CD4-positive, alpha-beta T cell treated with Interleukin-15 for 1 hour (primary cell): ENCODE data around the gene NCF2.

Experiments
- DNase-seq: peaks from one replicate; pipeline ENCODE4 v3.0.0-alpha.2; 2020

The NCF2 gene

GRCh38 chr1:183582021-183582713 is 8.1 kb downstream of the NCF2 start:
- no peak for DNase-seq

DNA sequence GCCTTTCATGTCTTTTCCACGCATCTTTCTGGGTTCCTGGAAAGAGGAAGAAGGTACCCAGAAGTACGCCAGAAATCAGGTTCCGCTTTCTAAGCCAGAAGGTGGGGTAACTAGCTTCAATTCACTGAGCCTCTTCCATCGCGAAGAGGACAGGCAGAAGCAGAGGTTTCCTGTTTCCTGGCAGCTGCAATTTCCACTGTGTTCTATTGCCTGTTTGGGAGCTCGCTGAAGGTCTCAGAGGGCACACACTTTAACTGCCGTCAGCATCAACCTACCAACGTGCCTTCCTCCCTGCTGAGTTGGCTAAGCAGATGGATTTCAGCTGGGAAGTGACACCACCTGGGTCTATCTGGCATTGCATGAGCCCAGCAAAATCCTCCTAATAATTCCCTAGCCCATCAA is 10.0 kb downstream of the NCF2 start:
- DNase-seq, result peak; percentile 60

DNA sequence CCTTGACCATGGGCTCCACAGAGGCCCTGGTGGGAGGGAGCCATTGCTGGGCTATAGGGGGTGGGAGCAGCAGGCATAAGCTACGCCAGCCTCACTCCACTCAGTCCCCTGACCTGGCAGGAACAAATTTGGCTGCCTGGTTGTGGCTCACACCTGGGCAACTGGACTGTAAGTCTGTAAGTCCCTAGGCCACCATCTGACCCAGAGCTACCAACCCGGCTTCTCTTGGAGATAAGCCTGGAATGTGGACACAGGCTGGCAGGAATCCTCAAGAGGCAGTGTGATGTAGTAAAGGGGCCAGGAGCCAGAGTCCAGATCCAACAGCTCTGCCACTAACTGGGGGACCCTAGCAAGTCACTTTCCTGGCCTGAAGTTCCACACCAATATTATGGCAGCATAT is 11.4 kb downstream of the NCF2 start:
- no peak for DNase-seq

DNA sequence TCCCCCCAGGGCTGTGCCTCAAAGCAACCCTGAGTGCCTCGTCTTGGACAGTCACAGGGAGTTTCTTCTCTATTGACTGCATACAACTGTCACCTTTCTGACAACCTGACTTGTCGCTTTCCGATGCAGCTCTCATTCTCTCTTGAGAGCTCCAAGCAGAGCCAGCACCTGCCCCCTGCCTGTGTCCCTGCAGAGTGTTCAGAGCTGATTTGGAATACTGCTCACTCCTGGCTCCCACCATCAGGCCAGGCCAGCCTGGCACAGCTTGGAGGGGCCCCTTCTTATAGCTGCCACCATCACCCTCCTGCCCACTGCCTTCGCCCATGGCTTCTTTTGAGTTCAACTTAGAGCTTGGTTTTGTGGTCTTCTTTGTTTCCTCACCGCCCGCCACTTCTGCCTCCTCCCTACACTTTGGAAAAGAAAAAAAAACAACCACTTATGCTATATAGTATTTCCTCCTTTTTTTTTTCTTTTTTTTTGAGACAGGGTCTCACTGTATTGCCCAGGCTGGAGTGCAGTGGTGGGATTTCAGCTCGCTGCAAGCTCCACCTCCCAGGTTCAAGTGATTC is 12.3 kb downstream of the NCF2 start:
- no peak for DNase-seq

DNA sequence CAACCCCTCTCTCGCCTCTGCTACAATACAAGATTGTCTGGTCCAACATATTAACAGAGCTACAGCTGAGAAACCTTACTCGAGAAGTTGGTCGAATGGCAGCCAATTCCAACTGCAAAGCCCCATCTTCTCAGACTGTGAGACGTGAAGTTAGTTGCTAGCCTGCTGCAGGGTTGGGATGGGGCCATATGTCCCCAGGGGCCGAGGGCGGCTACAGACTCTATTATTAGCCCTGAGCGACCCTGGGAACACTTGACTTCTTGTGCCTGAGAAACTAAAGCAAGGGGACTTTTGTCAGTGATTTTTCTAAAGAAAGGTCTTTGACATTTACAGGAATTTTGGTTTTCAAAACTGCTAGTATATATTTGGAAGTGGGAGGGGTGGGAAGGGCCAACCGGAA is 13.7 kb downstream of the NCF2 start:
- no peak for DNase-seq

DNA sequence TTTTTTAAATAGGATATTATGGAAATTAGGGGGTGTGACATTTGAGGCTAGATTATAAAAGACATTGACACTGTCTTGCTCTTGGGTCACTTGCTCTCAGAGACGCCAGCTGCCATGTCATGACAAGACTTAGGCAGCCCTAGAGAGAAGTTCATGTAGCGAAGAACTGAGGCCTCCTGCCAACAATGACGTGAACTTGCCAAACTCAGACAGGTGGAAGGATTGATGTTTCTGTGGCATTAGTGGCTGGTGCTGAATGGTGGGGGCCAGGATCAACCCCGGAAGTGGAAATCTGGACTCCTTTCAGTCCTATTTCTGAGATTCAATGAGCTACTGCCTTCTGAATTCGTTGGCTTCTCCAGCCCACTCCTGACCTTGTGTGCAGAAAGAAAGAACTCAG is 14.7 kb downstream of the NCF2 start:
- no peak for DNase-seq

DNA sequence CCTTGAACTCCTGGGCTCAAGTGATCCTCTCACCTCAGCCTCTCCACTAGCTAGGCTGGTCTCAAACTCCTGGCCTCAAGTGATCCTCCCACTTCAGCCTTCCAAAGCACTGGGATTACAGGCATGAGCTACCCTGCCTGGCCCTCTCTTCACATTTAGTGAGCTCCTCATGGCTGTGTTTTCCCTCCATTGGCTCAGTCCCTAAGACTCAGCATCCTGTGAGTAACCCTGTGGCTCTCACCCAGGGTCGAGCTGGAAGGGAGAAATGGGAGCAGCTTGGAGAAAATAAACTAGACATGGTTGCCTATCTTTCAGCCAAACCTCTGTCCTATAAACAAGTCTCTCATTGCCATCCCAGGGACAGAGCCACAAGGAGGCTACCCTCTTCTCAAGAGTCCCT is 17.5 kb downstream of the NCF2 start:
- DNase-seq, result no peak

DNA sequence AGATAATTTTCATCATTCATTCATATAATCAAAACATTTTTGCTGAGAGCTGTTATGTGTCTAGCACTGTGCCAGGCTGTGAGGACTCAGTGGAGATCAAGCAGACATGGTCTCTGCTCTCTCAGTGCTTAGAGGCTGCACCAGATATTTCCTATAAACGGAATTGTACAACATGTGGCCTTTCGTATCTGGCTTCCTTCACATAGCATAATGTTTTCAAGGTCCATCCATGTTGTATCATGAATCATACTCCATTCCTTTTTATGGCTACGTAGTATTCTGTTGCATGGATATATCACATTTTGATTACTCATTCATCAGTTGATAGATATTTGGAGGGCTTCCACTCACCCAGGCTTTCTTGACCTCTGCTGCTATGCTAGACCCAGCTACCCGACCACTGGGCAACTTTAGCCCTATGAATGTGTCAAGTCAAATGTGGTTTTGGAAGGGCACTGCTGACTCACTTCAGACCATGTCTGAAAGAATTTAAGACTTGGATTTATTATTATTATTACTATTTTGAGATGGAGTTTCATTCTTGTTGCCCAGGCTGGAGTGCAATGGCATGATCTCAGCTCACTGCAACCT is 18.5 kb downstream of the NCF2 start:
- no peak for DNase-seq

- no peak for DNase-seq
These were observed 19.8 kb downstream of the NCF2 start for GRCh38 chr1:183570451-183570850.

DNA sequence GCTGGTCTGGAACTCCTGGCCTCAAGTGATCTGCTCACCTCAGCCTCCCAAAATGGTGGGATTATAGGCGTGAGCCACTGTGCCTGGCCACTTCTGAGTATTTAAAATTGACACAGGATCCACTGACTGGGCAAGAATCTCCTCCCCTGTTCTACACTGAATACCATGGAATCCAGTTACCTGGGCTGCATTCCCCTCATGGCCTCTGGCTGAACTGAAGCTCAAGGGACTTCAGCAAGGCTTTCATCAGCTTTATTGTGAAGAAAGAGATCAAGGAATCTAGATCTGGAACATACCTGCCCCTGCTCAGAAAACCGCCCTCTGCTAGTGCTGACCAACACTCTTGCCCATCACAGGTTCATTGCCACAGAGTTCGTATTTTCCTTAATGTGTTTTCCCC is 20.5 kb downstream of the NCF2 start:
- no peak for DNase-seq

- DNase-seq, result no peak
These were observed 21.1 kb downstream of the NCF2 start for GRCh38 chr1:183569141-183569540.

GRCh38 chr1:183568176-183569021 is 21.9 kb downstream of the NCF2 start:
- DNase-seq, result no peak

DNA sequence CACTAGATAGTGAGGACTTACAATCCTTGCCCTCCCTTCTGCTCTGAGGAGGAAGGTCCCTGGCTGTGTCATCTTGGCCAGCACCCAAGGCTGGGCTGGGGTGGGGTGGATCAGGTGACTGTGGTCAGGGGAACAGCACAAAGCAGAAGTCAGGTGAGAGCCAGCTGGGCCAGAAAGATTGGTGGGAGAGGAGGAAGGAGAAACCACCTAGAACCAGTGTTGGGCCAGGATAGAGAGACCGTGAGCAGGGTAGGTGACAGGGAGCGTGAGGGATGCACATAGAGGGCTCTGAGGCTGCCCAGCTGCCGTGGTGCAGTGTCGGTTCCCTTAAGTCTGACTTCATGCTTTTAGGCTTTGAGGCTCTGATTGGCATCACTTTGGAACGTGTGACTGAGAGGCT is 22.7 kb downstream of the NCF2 start:
- peak; percentile 49 for DNase-seq

- no peak for DNase-seq
These were observed 24.2 kb downstream of the NCF2 start for GRCh38 chr1:183566026-183566425.

DNA sequence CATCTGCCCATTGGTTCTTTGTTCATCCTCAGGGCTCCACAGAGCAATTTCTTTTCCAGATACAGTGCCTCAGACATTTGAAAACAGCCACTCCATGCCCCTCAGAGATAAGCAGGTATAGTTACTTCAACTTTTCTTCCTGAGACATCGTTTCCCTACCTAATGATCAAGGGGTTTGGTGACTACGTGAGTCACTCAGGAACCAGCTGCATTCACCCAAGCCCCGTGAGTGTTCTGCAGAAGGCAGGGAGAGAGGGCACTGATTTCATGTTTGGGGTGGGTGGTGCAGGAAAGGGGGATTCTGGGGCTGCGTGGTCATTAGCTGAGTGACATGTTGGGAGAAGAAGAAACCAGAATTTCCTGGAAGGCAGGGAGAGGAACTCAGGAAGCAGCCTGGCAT is 25.0 kb downstream of the NCF2 start:
- DNase-seq, result no peak

GRCh38 chr1:183562701-183563100 is 27.6 kb downstream of the NCF2 start:
- no peak for DNase-seq

DNA sequence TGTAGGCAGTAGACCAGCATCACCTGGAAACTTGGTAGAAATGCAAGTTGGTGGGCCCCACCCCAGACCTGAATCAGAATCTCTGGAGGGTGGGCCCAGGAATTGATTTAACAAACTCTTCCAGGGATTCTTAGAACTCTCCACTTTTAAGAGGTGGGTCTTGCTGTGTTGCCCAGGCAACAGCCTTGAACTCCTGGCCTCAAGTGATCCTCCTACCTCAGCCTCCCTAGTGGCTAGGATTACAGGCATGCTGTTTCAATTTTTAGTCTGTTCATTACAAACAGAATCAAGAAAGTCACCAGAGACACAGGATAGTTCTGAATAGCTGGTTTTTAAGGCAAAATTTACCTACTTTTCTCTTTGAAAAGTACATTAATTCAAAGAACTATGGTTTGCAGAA is 31.2 kb downstream of the NCF2 start:
- no peak for DNase-seq

- no peak for DNase-seq
These were observed 35.7 kb downstream of the NCF2 start for GRCh38 chr1:183554577-183554976.

- DNase-seq, result no peak
These were observed 36.5 kb downstream of the NCF2 start for GRCh38 chr1:183553764-183554163.

DNA sequence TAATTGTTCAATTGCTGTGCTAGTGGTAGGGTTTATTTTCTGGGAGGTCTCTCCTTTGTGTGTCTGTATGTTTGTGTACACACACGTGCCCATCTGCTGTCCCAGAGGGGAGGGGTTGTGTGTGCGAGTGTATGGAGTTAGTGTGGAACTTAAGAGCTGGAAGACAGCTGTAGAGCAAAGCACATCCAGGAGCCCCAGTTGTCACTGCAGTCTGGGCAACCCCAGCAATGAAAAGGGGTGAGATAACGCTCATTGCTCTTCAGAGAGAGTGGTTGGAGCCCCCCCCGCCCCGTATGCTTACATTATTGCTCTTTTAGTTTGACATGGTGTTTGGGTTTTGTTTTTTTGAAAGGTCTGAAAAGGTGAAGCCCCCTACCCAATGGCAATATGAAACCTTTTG is 36.9 kb downstream of the NCF2 start:
- DNase-seq, result no peak

GRCh38 chr1:183552891-183553290 is 37.4 kb downstream of the NCF2 start:
- no peak for DNase-seq

DNA sequence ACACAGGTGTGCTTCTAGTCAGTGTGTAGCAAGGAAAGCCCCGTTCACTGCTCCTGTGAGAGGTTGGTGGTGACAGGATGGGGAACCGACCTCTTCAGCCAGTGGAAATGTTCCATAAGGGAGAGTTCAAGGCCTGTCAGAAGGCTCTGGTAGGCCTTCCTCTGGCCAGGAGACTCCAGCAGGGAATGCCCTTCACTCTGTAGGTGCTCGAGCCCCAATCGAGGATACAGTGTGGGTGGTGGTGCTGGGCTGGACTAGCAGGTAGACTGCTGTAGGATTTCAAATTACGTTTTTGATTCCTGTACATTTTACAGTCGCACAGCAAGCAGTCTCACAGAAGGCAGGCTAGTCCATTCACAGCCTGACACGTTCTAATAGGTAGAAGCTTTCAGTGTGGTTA is 37.8 kb downstream of the NCF2 start:
- no peak for DNase-seq

DNA sequence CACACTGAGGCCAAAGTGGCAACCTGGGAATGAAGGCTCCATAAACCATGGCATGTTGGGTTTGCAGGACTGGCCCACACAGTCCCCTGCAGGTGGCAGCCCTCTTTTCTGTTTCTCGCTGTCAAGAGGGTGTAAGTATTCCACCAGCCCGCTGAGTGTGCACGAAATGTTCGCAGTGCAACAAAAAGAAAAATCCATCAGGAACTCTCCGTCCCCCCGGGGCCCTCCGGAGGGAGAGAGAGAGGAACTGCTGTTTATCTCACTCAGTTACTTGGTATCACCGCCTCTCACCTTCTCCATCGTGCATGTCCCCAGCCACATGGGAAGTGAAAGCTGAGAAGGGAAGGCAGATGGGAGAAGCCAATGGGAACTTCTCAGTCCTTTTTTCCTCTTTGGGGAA is 38.3 kb downstream of the NCF2 start:
- DNase-seq, result no peak

GRCh38 chr1:183550915-183551314 is 39.3 kb downstream of the NCF2 start:
- DNase-seq, result no peak
